B cell (primary cell): Measurements from ENCODE around the gene SEC24B.

Experiments used
- EZH2 ChIP-seq: IDR thresholded peaks from 2 replicates; pipeline ENCODE4 v1.6.1; 2012; ENCODE audit warnings: borderline replicate concordance, low read depth, mild to moderate bottlenecking, moderate library complexity, low read length; ENCODE audit not compliant: insufficient read depth, poor library complexity, severe bottlenecking
- TF ChIP-seq, protein P1 (sequence below): fragments of 200-600 bp; IDR thresholded peaks from one replicate; pipeline ENCODE4 v1.8.0; 2022; ENCODE audit warnings: antibody characterized with exemption, mild to moderate bottlenecking

DNA sequence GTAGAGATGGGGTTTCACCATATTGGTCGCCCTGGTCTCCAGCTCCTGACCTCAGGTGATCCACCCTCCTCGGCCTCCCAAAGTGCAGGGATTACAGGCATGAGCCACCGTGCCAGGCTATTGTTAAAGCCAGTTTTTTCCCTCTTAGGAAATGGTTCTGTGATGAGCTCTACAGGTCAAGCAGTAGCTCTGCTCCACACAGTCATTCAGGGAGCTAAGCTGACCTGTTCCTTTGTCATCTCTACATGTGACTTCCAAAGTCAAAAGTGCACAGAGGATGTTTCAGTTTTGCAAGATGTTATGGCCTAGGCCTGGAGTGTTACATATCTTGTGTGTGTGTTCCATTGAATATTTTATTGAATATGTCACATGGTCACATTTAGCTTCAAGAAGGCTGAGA, 137.9 kb downstream of the SEC24B start:
- TF ChIP-seq, protein P1, sequence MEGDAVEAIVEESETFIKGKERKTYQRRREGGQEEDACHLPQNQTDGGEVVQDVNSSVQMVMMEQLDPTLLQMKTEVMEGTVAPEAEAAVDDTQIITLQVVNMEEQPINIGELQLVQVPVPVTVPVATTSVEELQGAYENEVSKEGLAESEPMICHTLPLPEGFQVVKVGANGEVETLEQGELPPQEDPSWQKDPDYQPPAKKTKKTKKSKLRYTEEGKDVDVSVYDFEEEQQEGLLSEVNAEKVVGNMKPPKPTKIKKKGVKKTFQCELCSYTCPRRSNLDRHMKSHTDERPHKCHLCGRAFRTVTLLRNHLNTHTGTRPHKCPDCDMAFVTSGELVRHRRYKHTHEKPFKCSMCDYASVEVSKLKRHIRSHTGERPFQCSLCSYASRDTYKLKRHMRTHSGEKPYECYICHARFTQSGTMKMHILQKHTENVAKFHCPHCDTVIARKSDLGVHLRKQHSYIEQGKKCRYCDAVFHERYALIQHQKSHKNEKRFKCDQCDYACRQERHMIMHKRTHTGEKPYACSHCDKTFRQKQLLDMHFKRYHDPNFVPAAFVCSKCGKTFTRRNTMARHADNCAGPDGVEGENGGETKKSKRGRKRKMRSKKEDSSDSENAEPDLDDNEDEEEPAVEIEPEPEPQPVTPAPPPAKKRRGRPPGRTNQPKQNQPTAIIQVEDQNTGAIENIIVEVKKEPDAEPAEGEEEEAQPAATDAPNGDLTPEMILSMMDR, result no peak
- TF ChIP-seq EZH2, result no peak
